ENCODE measurements around the gene MIGA2. TPM values are rescaled to one million over a fixed set of nuclear protein-coding genes. Genes with fewer than 3 reads are reported as not detected.

Gene MIGA2
- total and polyA plus RNA-seq, 11 donors, result 27.7 to 61.3 (median 31.6) TPM

DNA sequence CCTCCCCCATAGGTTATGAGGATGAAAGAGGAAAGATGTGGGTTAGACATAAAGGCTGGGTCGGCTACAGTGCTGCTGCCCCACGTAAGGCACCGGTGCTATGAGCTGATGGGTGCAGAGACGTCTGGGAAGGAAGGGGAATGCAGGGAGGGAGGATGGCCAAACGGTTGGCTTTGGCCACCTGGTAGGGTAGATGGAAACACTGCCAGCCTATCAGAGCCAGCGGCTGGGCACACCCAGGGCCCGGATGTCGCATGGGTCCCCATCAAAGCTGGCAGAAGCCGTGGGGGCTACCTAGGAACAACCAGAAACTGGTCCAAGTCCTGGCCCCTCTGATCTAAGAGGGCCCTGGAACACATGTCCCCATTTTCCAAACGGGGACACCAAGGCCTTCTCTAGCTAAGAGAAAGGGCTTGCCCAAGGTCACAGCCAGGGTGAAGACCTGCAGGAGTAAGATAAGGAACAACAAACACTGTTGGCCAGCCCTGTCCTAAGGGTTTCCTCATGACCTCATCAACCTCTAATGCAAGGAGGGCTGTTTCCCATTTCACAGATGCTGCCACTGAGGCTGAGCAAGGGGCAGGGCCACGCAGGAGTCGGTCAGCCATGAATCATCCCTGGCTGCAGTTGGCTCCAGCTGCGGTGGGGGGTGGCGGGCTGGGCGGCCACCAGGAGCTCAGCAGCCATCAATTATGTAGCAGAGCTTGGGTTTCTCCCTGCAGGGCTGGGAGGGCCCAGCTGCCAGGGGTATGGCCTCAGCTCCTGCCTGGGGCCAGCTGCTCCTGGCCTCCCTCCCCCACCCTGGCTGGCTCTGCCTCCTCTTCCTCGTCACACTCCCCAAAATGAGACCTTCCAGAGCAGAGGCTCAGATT is 13.2 kb upstream of the MIGA2 start:
- intact Hi-C loops (cut with DNase I), result loop anchor here in 1 of 10 donors (10.0 kb wide), 1 partner anchor 62 kb away; the partner anchor contains the start of gene DOLPP1
- no peaks in the 10 kb centered on the region for H3K9me3 ChIP-seq
- ATAC-seq, result peak in 3 of 4 donors; percentile 1 to 28 (median 13)
- H3K27ac ChIP-seq, result peak overlapping the region in 1 of 12 donors; percentile 4
- no peak overlapping the region for H3K4me3 ChIP-seq
- H3K4me1 ChIP-seq, result peaks cover 0 to 25% (median 14%) of the 10 kb centered on the region in 12 donors
- TF ChIP-seq, protein P1, sequence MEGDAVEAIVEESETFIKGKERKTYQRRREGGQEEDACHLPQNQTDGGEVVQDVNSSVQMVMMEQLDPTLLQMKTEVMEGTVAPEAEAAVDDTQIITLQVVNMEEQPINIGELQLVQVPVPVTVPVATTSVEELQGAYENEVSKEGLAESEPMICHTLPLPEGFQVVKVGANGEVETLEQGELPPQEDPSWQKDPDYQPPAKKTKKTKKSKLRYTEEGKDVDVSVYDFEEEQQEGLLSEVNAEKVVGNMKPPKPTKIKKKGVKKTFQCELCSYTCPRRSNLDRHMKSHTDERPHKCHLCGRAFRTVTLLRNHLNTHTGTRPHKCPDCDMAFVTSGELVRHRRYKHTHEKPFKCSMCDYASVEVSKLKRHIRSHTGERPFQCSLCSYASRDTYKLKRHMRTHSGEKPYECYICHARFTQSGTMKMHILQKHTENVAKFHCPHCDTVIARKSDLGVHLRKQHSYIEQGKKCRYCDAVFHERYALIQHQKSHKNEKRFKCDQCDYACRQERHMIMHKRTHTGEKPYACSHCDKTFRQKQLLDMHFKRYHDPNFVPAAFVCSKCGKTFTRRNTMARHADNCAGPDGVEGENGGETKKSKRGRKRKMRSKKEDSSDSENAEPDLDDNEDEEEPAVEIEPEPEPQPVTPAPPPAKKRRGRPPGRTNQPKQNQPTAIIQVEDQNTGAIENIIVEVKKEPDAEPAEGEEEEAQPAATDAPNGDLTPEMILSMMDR (IDR thresholded peaks at IDR 0.05), result no peak
- no peak for TF ChIP-seq POLR2A (IDR thresholded peaks at IDR 0.05)
- peak in 2 of 5 donors; percentile 63 to 75 for DNase-seq
- H3K27me3 ChIP-seq, result no peaks in the 10 kb centered on the region
- 75 to 85% (median 82%) methylated on average over 16 of the region's 16 CpGs for WGBS, 4 donors
- peaks cover 0 to 20% (median 8%) of the 10 kb centered on the region in 9 donors for H3K36me3 ChIP-seq

DNA sequence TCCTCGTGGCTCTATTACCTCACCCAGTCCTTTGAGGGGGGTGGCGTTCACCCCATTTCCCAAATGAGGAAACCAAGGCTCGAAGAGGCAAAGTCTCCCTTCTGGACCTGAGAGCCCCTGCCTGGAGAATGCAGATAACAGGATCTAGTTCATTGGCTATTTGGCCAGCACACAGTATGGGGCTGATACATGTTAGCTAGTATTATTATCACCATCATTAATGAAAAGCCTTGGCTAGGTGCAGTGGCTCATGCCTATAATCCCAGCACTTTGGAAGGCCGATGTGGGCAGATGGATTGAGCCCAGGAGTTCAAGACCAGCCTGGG is 12.6 kb upstream of the MIGA2 start:
- TF ChIP-seq, protein P1 (IDR thresholded peaks at IDR 0.05), result no peak
- TF ChIP-seq POLR2A (IDR thresholded peaks at IDR 0.05), result no peak
- no peak for ATAC-seq
- 73 to 78% (median 76%) methylated on average over 4 of the region's 4 CpGs for WGBS, 4 donors

DNA sequence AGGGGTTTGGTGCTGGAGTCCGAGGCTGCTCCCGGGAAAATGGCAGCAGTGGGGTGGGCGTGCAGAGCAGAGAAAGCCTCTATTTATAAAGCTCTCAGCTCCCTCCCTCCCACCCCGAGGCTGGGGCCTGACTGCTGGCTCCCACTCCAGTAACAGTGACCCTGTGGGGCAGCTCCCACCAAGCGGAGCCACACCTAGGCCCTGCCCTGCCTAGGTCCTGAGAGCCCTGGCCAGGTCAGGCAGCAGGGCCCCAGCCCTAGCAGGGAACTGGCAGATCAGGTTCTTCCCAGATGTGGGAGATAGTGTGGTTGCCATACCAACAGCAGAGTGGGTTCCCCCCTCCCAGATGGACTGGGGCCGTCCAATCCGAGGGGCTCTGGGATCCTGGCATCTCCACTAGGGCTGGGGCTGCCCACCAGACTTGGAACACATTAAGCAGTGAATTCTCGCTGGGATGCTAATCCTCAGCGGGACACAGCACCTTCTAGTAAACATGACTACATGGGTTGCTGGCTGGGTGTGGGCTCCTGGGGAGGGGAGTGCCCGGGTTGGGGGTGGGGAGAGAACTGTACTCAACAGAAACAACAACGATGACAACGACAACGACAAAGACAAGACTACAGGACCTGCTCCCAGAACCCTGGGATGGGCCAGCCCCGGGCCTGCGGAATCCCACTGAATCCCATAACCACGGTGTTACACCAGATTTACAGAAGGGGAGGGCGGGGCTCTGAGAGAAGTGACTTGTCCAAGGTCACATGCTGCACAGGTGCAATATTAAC is 9.8 kb upstream of the MIGA2 start:
- 59 to 67% (median 61%) methylated on average over 12 to 17 of the region's 17 CpGs for WGBS, 4 donors
- ATAC-seq, result no peak

More for the DNA sequence above, 12.6 kb upstream of the MIGA2 start:
- peaks cover 0 to 14% (median 2%) of the 10 kb centered on the region in 9 donors for H3K36me3 ChIP-seq
- no peaks in the 10 kb centered on the region for H3K9me3 ChIP-seq
- intact Hi-C loops (cut with DNase I), result loop anchor here in 1 of 10 donors (10.0 kb wide), 1 partner anchor 61 kb away; the partner anchor contains the start of gene DOLPP1
- H3K27ac ChIP-seq, result no peak overlapping the region
- DNase-seq, result no peak
- no peak overlapping the region for H3K4me3 ChIP-seq
- H3K4me1 ChIP-seq, result peaks cover 0 to 30% (median 17%) of the 10 kb centered on the region in 12 donors
- no peaks in the 10 kb centered on the region for H3K27me3 ChIP-seq

More for the DNA sequence above, 9.8 kb upstream of the MIGA2 start:
- Histone ChIP-seq H3K4me3 (peak overlapping the region in 9 of 12 donors; percentile 65 to 96 (median 78)), H3K9me3 (no peaks in the 10 kb centered on the region), H3K4me1 (peaks cover 0 to 35% (median 18%) of the 10 kb centered on the region in 12 donors), H3K27ac (peak overlapping the region in 3 of 12 donors; percentile 29 to 81 (median 71)), H3K27me3 (no peaks in the 10 kb centered on the region), H3K36me3 (no peaks in the 10 kb centered on the region)
- intact Hi-C loops (cut with DNase I), result loop anchor here in 2 of 10 donors (5.0 to 10.0 kb wide), 3 partner anchors 58 to 164 kb away; partner anchors contain the start of genes CRAT (in 1 of the 2), DOLPP1 (in 1 of the 2) and PTPA (in 1 of the 2)
- no peak for DNase-seq
- TF ChIP-seq, protein P1 (IDR thresholded peaks at IDR 0.05), result no peak
- TF ChIP-seq POLR2A (IDR thresholded peaks at IDR 0.05), result no peak
